K562 (cell line): ENCODE measurements around the gene UBXN2A. TPM values are rescaled to one million over a fixed set of nuclear protein-coding genes. Genes with fewer than 3 reads are reported as not detected.

Experiments
- CREM ChIP-seq: IDR thresholded peaks from 2 replicates; pipeline ENCODE4 v1.6.1; 2014; ENCODE audit warnings: antibody characterized with exemption, low read depth
- CTCF ChIP-seq, 3 experiments: IDR thresholded peaks in 2 of 3; conservative IDR thresholded peaks in 1 of 3; 2 replicates each; pipeline ENCODE4 v1.5.1; 2011 to 2012; ENCODE audit warnings: low read length in 3 of 3, mild to moderate bottlenecking in 3 of 3, control low read depth in 2 of 3, improper control_type of control experiment in 1 of 3, inconsistent platforms in 1 of 3, low read depth in 1 of 3, mixed read lengths in 1 of 3, moderate library complexity in 1 of 3; ENCODE audit not compliant: insufficient read depth in 2 of 3
- MAX ChIP-seq: sonication (generic); formaldehyde crosslinking; IDR thresholded peaks from 2 replicates; pipeline ENCODE4 v1.9.0; 2022; ENCODE audit warnings: mild to moderate bottlenecking, missing genetic modification reagents
- POLR2G ChIP-seq: fragments of 200-400 bp; formaldehyde crosslinking; IDR thresholded peaks from 2 replicates; pipeline ENCODE4 v1.6.1; 2017; ENCODE audit warnings: low read depth, mild to moderate bottlenecking, antibody characterized with exemption, low read length, moderate library complexity
- RAD21 ChIP-seq, 2 experiments: fragments of 250-450 bp in 1 of 2; fragments of 450-650 bp in 1 of 2; sonication (Bioruptor Pico) in 1 of 2; formaldehyde crosslinking in 1 of 2; IDR thresholded peaks in 1 of 2; conservative IDR thresholded peaks in 1 of 2; 2 replicates each; pipeline versions ENCODE4 v1.4.0 to v1.8.0; 2020 to 2022; ENCODE audit warnings: mild to moderate bottlenecking in 2 of 2, moderate library complexity in 1 of 2
- REST ChIP-seq, 2 experiments: fragments of 450-650 bp; formaldehyde crosslinking in 1 of 2; IDR thresholded peaks; 2 replicates each; pipeline versions ENCODE4 v1.4.0 to v1.6.1; 2014 to 2020; ENCODE audit warnings: mild to moderate bottlenecking in 2 of 2, borderline replicate concordance in 1 of 2, low read depth in 1 of 2
- SMC3 ChIP-seq: conservative IDR thresholded peaks from 2 replicates; pipeline ENCODE4 v1.6.1; 2011; ENCODE audit warnings: low read depth, low read length, improper control_type of control experiment; ENCODE audit not compliant: insufficient read depth
- polyA plus RNA-seq, 8 experiments: library from polyadenylated mRNA; depleted of rRNA in 4 of 8; stranded (reverse) in 5 of 8; unstranded in 3 of 8; fragments of >200 nt; fragmentation: Nextera tagmentation in 2 of 8; fragmentation: Illumina TruSeq in 1 of 8; extraction: Ambion mirVana in 2 of 8; extraction: Trizol in 1 of 8; gene quantifications; 2 replicates each; pipeline versions ENCODE4 v1.2.1 to v1.2.3, GENCODE V29; 2011 to 2014; ENCODE audit warnings: inconsistent platforms in 1 of 8, missing spikeins in 1 of 8
- total RNA-seq, 7 experiments: library from RNA; depleted of rRNA in 6 of 7; stranded (reverse); fragments of >200 nt in 6 of 7; fragmentation: Illumina TruSeq in 2 of 7; extraction: Trizol in 2 of 7; gene quantifications; 2 replicates each; pipeline versions ENCODE4 v1.2.1 to v1.2.3, GENCODE V29; 2011 to 2021; ENCODE audit warnings: low replicate concordance in 1 of 7

The UBXN2A gene
- total and polyA plus RNA-seq, 9 of the 15 experiments (the other 6 are each of a cell fraction or from before 2014, with no cell fraction given), result 3.4 to 25.6 (median 16.0) TPM

- TF ChIP-seq REST (IDR thresholded peaks at IDR 0.05; ENCODE audit: borderline replicate concordance), result peak; percentile 72
- no peak for TF ChIP-seq REST (CRISPR knock-in tag; IDR thresholded peaks at IDR 0.05; ENCODE audit: low read depth)
- peak; percentile 65 for TF ChIP-seq POLR2G
- TF ChIP-seq CREM, result no peak
- peak; percentile 47 to 82 for TF ChIP-seq RAD21 (CRISPR knock-in tag; conservative IDR thresholded peaks at IDR 0.05 in 1 of 2, IDR thresholded peaks at IDR 0.05 in 1 of 2)
- peak; percentile 74 for TF ChIP-seq SMC3
- peak; percentile 72 to 85 (median 78) for TF ChIP-seq CTCF (IDR thresholded peaks at IDR 0.05 in 2 of 3, conservative IDR thresholded peaks at IDR 0.05 in 1 of 3; ENCODE audit: insufficient read depth in 2 of 3, low read depth in 1 of 3, low read length in 3 of 3)
- peak; percentile 37; the same call in 1 of the 2 replicates for TF ChIP-seq MAX
These were observed 81.1 kb downstream of the UBXN2A start (continued) for GRCh38 chr2:24021122-24021998.
